Right lobe of liver (tissue), 4 donors: ENCODE measurements around the gene SSH2.

Experiments
- POLR2A ChIP-seq: fragments of 450-650 bp; IDR thresholded peaks from one replicate; pipeline ENCODE4 v1.6.1; 2017; ENCODE audit warnings: antibody characterized with exemption, mild to moderate bottlenecking
- TF ChIP-seq, protein P1 (sequence below), 4 donors: fragments of 200-600 bp in 3 of 4; fragments of 450-650 bp in 1 of 4; IDR thresholded peaks; one replicate each; pipeline versions ENCODE4 v1.5.1 to v1.8.0; 2016 to 2022; ENCODE audit warnings: antibody characterized with exemption in 4 of 4, mild to moderate bottlenecking in 2 of 4
- donor health status: DM: no; HTN: no; CAD: no.
- donor health status: DM: no; HTN: no; CAD: no.
- donor health status: DM: no; HTN: yes; CAD: no.

DNA sequence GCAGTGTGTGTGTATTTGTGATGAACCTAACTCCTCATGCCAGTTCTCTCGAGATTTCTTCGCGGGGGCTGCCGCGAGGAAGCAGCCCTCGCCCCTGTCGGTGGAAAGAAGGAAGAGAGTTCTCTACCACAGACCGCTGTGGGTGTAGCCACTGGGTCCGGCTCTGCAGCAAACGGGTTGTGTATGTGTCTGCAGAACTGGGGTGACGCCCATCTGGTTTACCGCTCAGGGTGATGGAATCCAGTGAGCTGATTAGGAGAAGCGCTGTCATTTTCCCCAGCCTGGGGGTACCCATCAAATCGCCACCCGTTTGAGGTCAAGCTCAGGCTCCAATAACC lies 315.0 kb downstream of the SSH2 start:
- TF ChIP-seq POLR2A = no peak
- TF ChIP-seq, protein P1, sequence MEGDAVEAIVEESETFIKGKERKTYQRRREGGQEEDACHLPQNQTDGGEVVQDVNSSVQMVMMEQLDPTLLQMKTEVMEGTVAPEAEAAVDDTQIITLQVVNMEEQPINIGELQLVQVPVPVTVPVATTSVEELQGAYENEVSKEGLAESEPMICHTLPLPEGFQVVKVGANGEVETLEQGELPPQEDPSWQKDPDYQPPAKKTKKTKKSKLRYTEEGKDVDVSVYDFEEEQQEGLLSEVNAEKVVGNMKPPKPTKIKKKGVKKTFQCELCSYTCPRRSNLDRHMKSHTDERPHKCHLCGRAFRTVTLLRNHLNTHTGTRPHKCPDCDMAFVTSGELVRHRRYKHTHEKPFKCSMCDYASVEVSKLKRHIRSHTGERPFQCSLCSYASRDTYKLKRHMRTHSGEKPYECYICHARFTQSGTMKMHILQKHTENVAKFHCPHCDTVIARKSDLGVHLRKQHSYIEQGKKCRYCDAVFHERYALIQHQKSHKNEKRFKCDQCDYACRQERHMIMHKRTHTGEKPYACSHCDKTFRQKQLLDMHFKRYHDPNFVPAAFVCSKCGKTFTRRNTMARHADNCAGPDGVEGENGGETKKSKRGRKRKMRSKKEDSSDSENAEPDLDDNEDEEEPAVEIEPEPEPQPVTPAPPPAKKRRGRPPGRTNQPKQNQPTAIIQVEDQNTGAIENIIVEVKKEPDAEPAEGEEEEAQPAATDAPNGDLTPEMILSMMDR (IDR thresholded peaks at IDR 0.05) = no peak
